ENCODE measurements around the gene NEK1.

- TF ChIP-seq POLR2A (IDR thresholded peaks at IDR 0.05; ENCODE audit: low read length) = no peak
- no peak for TF ChIP-seq GATA1 (IDR thresholded peaks at IDR 0.05; ENCODE audit: low read depth, low read length)
Measured at GRCh38 chr4:169492436-169493163, 119.8 kb downstream of the NEK1 start.

All from erythroblast (primary cell).